ENCODE results near the gene L1TD1.

- TF ChIP-seq POLR2A (IDR thresholded peaks at IDR 0.05; ENCODE audit: low read depth, low read length), result no peak
- no peak for TF ChIP-seq CTCF (IDR thresholded peaks at IDR 0.05; ENCODE audit: extremely low read depth in 1 of 2, insufficient read depth in 1 of 2, low read depth in 1 of 2, low read length in 2 of 2)
- TF ChIP-seq POLR2AphosphoS5 (IDR thresholded peaks at IDR 0.05; ENCODE audit: insufficient read depth, low read depth, low read length), result no peak
These were observed 10.3 kb upstream of the L1TD1 start for GRCh38 chr1:62184336-62184735.
